PFSK-1 (cell line): ENCODE measurements around the gene SCAMP1.

Source experiments
- FOXP2 ChIP-seq: optimal IDR thresholded peaks from 2 replicates; pipeline ENCODE3; 2011; ENCODE audit warnings: borderline replicate concordance, control low read depth, inconsistent platforms; ENCODE audit not compliant: insufficient read depth; ENCODE audit errors: extremely low read length, extremely low read depth
- POLR2AphosphoS5 ChIP-seq: IDR thresholded peaks from 2 replicates; pipeline ENCODE4 v1.6.1; 2012; ENCODE audit warnings: low read depth, mild to moderate bottlenecking, control low read depth, low read length, moderate library complexity
- REST ChIP-seq, 2 experiments: IDR thresholded peaks; 2 replicates each; pipeline versions ENCODE4 v1.6.1 to v1.8.0; 2011 to 2012; ENCODE audit warnings: low read depth in 2 of 2, low read length in 2 of 2, control low read depth in 1 of 2, inconsistent platforms in 1 of 2, mild to moderate bottlenecking in 1 of 2, moderate library complexity in 1 of 2; ENCODE audit not compliant: insufficient read depth in 1 of 2
- SIN3A ChIP-seq: IDR thresholded peaks from 2 replicates; pipeline ENCODE4 v1.6.1; 2012; ENCODE audit warnings: mild to moderate bottlenecking, low read length, moderate library complexity, borderline replicate concordance; ENCODE audit not compliant: insufficient read depth
- TAF1 ChIP-seq: IDR thresholded peaks from 2 replicates; pipeline ENCODE4 v1.6.1; 2012; ENCODE audit warnings: low read length, control low read depth, borderline replicate concordance; ENCODE audit not compliant: insufficient read depth

GRCh38 chr5:78512435-78512834 lies 152.0 kb downstream of the SCAMP1 start:
- no peak for TF ChIP-seq POLR2AphosphoS5
- no peak for TF ChIP-seq REST (IDR thresholded peaks at IDR 0.05; ENCODE audit: insufficient read depth in 1 of 2, low read depth in 2 of 2, low read length in 2 of 2)
- TF ChIP-seq TAF1 = no peak
- TF ChIP-seq SIN3A = no peak
- TF ChIP-seq FOXP2 = no peak
